Effector memory CD4-positive, alpha-beta T cell (primary cell): ENCODE measurements around the gene B4GALT4.

Source experiments
- DNase-seq, 3 donors: peaks; one replicate each; pipeline ENCODE4 v3.0.0-alpha.2; 2020
- H3K27ac ChIP-seq: 2 replicates; pipeline ENCODE4 v1.7.0; 2013; ENCODE audit warnings: mild to moderate bottlenecking, low read length, moderate library complexity; ENCODE audit not compliant: insufficient read depth, poor library complexity, severe bottlenecking
- H3K27me3 ChIP-seq: replicated peaks from 2 replicates; pipeline ENCODE4 v1.7.0; 2013; ENCODE audit warnings: mild to moderate bottlenecking, low read length; ENCODE audit not compliant: insufficient read depth, control insufficient read depth, poor library complexity, severe bottlenecking
- H3K36me3 ChIP-seq: 2 replicates; pipeline ENCODE4 v1.7.0; 2013; ENCODE audit warnings: mild to moderate bottlenecking, low read length, moderate library complexity; ENCODE audit not compliant: control insufficient read depth, insufficient read depth
- H3K4me1 ChIP-seq: 2 replicates; pipeline ENCODE4 v1.7.0; 2013; ENCODE audit warnings: low read length, mild to moderate bottlenecking; ENCODE audit not compliant: control insufficient read depth, insufficient read depth, poor library complexity, severe bottlenecking
- H3K4me3 ChIP-seq: 2 replicates; pipeline ENCODE4 v1.7.0; 2013; ENCODE audit warnings: low read length, low read depth, mild to moderate bottlenecking; ENCODE audit not compliant: insufficient read depth, poor library complexity, severe bottlenecking
- H3K9me3 ChIP-seq: 2 replicates; pipeline ENCODE4 v1.7.0; 2013; ENCODE audit warnings: mild to moderate bottlenecking, low read length, moderate library complexity; ENCODE audit not compliant: control insufficient read depth

The B4GALT4 gene

GRCh38 chr3:119238363-119238762 is 2.3 kb downstream of the B4GALT4 start:
- Histone ChIP-seq H3K4me3 (no peak overlapping the region), H3K27ac (peak overlapping the region; percentile 89), H3K4me1 (peaks cover 32% of the 10 kb centered on the region), H3K36me3 (peaks cover 13% of the 10 kb centered on the region), H3K27me3 (no peaks in the 10 kb centered on the region), H3K9me3 (no peaks in the 10 kb centered on the region)
- no peak for DNase-seq

GRCh38 chr3:119237299-119237698 is 3.4 kb downstream of the B4GALT4 start:
- Histone ChIP-seq H3K27me3 (no peaks in the 10 kb centered on the region), H3K4me3 (no peak overlapping the region), H3K36me3 (peaks cover 20% of the 10 kb centered on the region), H3K27ac (peak overlapping the region; percentile 19), H3K9me3 (no peaks in the 10 kb centered on the region), H3K4me1 (peaks cover 32% of the 10 kb centered on the region)
- no peak for DNase-seq

DNA sequence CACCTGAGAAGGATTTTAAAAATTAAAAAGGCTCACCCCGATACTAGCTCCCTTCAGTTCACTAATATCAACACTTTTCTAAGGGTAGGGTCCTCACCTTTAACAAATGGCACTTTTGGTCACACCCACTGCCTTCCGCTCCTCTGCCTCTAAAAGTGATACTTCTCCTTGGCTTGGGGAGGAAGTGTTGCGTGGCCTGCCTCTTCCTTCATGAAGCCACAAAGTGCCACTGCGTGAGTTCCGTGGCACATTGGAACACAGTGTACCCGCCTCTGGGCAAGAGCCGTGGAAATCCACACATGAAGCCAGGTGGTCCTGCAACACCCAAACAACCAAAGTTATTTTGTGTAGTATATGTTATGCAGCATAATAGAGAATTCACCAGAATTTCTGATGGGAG is 3.9 kb downstream of the B4GALT4 start:
- Histone ChIP-seq H3K9me3 (no peaks in the 10 kb centered on the region), H3K27me3 (no peaks in the 10 kb centered on the region), H3K36me3 (peaks cover 20% of the 10 kb centered on the region), H3K4me3 (no peak overlapping the region), H3K4me1 (peaks cover 32% of the 10 kb centered on the region), H3K27ac (peak overlapping the region; percentile 19)
- peak in 1 of 3 donors; percentile 11 for DNase-seq

DNA sequence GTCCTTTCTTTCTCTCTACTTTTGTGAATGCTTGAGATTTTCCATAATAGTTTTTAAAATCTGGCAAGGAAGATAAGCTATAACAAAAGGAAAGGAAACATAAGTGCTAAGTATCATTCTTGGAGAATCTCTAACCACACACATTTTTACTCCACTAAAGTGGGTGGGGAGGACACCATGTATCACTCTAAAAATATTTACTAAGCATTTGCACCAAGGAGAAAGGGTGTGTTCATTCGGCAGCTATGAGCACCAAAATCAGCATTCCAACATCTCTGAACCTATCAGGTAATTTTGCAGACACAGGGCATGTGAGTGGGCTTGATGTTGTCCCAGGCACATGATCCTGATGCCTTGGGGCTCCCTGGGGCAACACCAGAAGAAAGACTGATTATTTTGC is 5.5 kb downstream of the B4GALT4 start:
- no peak for DNase-seq
- H3K27me3 ChIP-seq: no peaks in the 10 kb centered on the region
- H3K36me3 ChIP-seq: peaks cover 26% of the 10 kb centered on the region
- H3K4me1 ChIP-seq: peaks cover 31% of the 10 kb centered on the region
- no peak overlapping the region for H3K4me3 ChIP-seq
- no peak overlapping the region for H3K27ac ChIP-seq
- no peaks in the 10 kb centered on the region for H3K9me3 ChIP-seq

- H3K4me1 ChIP-seq: peaks cover 26% of the 10 kb centered on the region
These were observed 6.1 kb downstream of the B4GALT4 start for GRCh38 chr3:119234610-119235009.

GRCh38 chr3:119230745-119231144 is 9.9 kb downstream of the B4GALT4 start:
- H3K27me3 ChIP-seq: no peaks in the 10 kb centered on the region
- DNase-seq: no peak
- peaks cover 38% of the 10 kb centered on the region for H3K36me3 ChIP-seq

More at GRCh38 chr3:119234610-119235009, 6.1 kb downstream of the B4GALT4 start:
- no peaks in the 10 kb centered on the region for H3K27me3 ChIP-seq
- no peak overlapping the region for H3K4me3 ChIP-seq
- H3K36me3 ChIP-seq: peaks cover 32% of the 10 kb centered on the region
- no peak overlapping the region for H3K27ac ChIP-seq
- no peak for DNase-seq
- no peaks in the 10 kb centered on the region for H3K9me3 ChIP-seq

DNA sequence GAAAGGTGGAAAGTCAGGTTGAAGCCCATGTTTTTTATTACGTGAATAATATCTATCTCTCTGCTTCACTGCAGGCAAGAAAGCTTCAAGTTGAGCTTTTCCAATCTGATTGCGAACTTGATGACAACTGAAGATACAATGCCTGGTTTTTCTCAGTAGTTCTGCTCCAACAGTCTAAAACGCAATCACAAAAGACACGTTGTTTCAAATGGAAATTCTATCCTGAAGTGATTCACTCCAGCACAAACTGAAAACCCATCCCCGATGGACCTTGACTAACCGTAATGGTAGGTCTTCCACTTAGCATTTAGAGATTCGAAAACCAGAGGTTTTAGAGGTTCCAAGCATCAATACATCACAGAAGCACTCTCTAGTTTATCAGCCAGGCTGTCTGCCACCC is 10.6 kb downstream of the B4GALT4 start:
- Histone ChIP-seq H3K4me1 (peaks cover 2% of the 10 kb centered on the region), H3K4me3 (no peak overlapping the region), H3K27ac (no peak overlapping the region), H3K27me3 (no peaks in the 10 kb centered on the region), H3K36me3 (peaks cover 33% of the 10 kb centered on the region), H3K9me3 (no peaks in the 10 kb centered on the region)
- no peak for DNase-seq

More at GRCh38 chr3:119230745-119231144, 9.9 kb downstream of the B4GALT4 start:
- Histone ChIP-seq H3K4me3 (no peak overlapping the region), H3K4me1 (peaks cover 8% of the 10 kb centered on the region), H3K27ac (no peak overlapping the region), H3K9me3 (no peaks in the 10 kb centered on the region)

GRCh38 chr3:119229190-119229589 is 11.5 kb downstream of the B4GALT4 start:
- Histone ChIP-seq H3K4me3 (no peak overlapping the region), H3K4me1 (no peaks in the 10 kb centered on the region), H3K9me3 (no peaks in the 10 kb centered on the region), H3K27ac (no peak overlapping the region), H3K36me3 (peaks cover 33% of the 10 kb centered on the region), H3K27me3 (no peaks in the 10 kb centered on the region)
- no peak for DNase-seq

DNA sequence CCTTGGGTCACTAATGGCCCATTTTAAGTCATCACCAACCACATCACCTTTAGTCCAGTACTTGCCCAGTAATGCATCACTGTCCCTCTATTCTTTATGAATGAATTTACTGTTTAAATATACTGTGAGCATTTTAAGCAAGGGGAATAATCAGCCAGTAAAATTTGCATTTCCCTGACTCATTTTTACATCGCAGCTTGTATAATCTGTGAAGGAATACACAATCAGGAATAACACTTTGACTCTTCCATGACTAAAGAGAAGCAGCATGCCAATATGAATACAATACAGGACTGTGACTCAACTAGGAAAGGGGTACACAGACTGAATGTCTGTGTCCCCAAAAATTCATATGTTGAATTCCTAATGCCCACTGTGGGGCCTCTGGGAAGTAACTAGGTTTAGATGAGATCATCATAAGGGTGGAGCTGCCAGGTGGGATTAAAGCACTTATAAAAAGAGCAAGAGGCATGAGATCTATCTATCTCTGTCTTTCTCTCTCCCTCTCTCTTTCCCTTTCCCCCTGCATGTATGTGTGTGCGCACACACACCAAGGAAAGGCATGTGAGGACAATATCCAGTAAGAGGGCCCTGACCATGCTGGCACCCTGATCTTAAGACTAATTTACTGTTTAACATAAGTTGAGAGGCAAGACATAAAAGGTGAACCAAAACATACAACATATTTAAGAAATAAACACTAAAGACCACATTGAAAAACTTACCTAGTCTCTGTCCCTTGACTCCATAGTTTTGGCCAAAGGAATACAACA is 12.1 kb downstream of the B4GALT4 start:
- Histone ChIP-seq H3K4me3 (no peak overlapping the region), H3K9me3 (no peaks in the 10 kb centered on the region), H3K4me1 (no peaks in the 10 kb centered on the region), H3K36me3 (peaks cover 30% of the 10 kb centered on the region), H3K27me3 (no peaks in the 10 kb centered on the region), H3K27ac (no peak overlapping the region)
- no peak for DNase-seq

- H3K27me3 ChIP-seq: no peaks in the 10 kb centered on the region
- H3K27ac ChIP-seq: no peak overlapping the region
- no peaks in the 10 kb centered on the region for H3K4me1 ChIP-seq
- H3K36me3 ChIP-seq: peaks cover 29% of the 10 kb centered on the region
- no peak for DNase-seq
- H3K9me3 ChIP-seq: no peaks in the 10 kb centered on the region
- no peak overlapping the region for H3K4me3 ChIP-seq
These were observed 13.4 kb downstream of the B4GALT4 start for GRCh38 chr3:119227070-119227850.
